ENCODE data around the gene ACOX3. TPM values are rescaled to one million over a fixed set of nuclear protein-coding genes. Genes with fewer than 3 reads are reported as not detected.
A peak's percentile ranks its signal among the peaks of the same experiment; 100 is the strongest.
"Not testable (repeated sequence)": the region's sequence is repeated elsewhere in the genome, so short reads cannot be mapped to it uniquely, and the experiment has no call there.

The ACOX3 gene
- total and polyA plus RNA-seq, 11 donors = 16.9 to 51.6 (median 24.1) TPM

- intact Hi-C loops (cut with DNase I) = no loop called here
- TF ChIP-seq POLR2A (IDR thresholded peaks at IDR 0.05) = no peak
- no peak for TF ChIP-seq CTCF (IDR thresholded peaks at IDR 0.05)
- no peak for DNase-seq
- peak overlapping the region in 5 of 12 donors; percentile 13 to 56 (median 20) for H3K27ac ChIP-seq
- H3K27me3 ChIP-seq = no peaks in the 10 kb centered on the region
- H3K9me3 ChIP-seq = no peaks in the 10 kb centered on the region
- 66 to 78% (median 73%) methylated on average over 8 of the region's 8 CpGs for WGBS, 4 donors
- H3K36me3 ChIP-seq = no peaks in the 10 kb centered on the region
- ATAC-seq = peak in 3 of 4 donors; percentile 5 to 6 (median 6)
- H3K4me3 ChIP-seq = no peak overlapping the region
- H3K4me1 ChIP-seq = peaks cover 0 to 34% (median 23%) of the 10 kb centered on the region in 12 donors
These were observed 88.6 kb downstream of the ACOX3 start for GRCh38 chr4:8351931-8352367.

- H3K4me3 ChIP-seq = no peak overlapping the region
- intact Hi-C loops (cut with DNase I) = no loop called here
- no peaks in the 10 kb centered on the region for H3K9me3 ChIP-seq
- peak overlapping the region in 1 of 12 donors; percentile 56 for H3K27ac ChIP-seq
- H3K27me3 ChIP-seq = no peaks in the 10 kb centered on the region
- no peaks in the 10 kb centered on the region for H3K36me3 ChIP-seq
- ATAC-seq (no peak), DNase-seq (no peak)
- WGBS, 4 donors = 84 to 94% (median 89%) methylated on average over 17 to 19 of the region's 19 CpGs
- H3K4me1 ChIP-seq = peaks cover 0 to 37% (median 20%) of the 10 kb centered on the region in 12 donors
- TF ChIP-seq POLR2A (IDR thresholded peaks at IDR 0.05) (no peak), CTCF (IDR thresholded peaks at IDR 0.05) (no peak)
These were observed 89.6 kb downstream of the ACOX3 start for GRCh38 chr4:8350841-8351461.

DNA sequence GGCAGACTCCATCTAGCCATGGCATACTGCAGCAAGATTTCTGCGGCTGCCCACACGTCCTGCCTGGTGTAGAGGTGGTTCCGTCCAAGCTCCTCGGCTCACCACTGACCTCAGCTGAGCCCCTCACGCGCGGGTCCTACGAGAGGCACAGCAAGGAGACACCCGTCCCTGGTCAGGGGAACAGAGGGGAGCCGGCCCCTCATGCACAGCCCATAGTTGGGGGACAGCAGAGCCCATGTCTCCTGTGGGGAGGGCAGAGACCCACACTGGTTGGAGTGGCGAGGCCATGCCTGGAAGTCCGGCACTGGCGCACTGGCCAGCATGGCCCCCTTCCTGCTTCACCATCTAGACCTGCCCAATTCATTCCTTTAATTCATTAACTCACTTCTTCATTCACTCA is 90.2 kb downstream of the ACOX3 start:
- intact Hi-C loops (cut with DNase I) = no loop called here
- DNase-seq = no peak
- Histone ChIP-seq H3K27me3 (no peaks in the 10 kb centered on the region), H3K36me3 (no peaks in the 10 kb centered on the region), H3K9me3 (no peaks in the 10 kb centered on the region), H3K4me3 (no peak overlapping the region), H3K4me1 (peaks cover 0 to 31% (median 18%) of the 10 kb centered on the region in 12 donors), H3K27ac (no peak overlapping the region)
- ATAC-seq = no peak
- TF ChIP-seq CTCF (IDR thresholded peaks at IDR 0.05) = no peak
- TF ChIP-seq POLR2A (IDR thresholded peaks at IDR 0.05) = no peak
- 92 to 96% (median 94%) methylated on average over 12 to 13 of the region's 13 CpGs for WGBS, 4 donors

DNA sequence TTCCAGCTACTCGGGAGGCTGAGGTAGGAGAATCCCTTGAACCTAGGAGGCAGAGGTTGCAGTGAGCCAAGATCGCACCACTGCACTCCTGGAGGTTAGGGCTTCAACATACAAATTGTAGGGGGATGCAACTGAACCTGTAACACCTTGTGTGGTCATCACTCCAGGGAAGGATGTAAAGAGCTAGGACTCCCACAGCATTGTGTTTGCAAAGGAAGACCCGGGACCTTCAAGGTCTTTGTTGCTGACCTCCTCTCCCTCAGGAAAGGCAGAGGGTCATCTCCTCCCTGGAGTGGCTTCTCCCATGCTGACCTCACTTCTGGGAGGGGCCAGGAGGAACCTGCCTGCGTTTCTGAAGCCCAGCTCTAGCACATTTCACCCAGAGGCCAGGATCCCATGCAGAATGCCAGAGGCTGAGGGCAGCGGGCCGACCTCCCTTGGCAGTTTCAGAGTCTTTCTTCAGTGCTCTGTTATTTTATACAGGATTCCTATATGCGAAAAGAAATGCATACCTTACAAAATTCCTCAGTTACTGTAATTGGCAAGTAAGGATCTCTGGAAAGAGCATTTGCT is 90.8 kb downstream of the ACOX3 start:
- no peak for ATAC-seq
- Histone ChIP-seq H3K27me3 (no peaks in the 10 kb centered on the region), H3K4me3 (no peak overlapping the region), H3K9me3 (no peaks in the 10 kb centered on the region), H3K4me1 (peaks cover 0 to 28% (median 16%) of the 10 kb centered on the region in 12 donors), H3K36me3 (no peaks in the 10 kb centered on the region), H3K27ac (no peak overlapping the region)
- 82 to 86% (median 84%) methylated on average over 7 of the region's 7 CpGs for WGBS, 4 donors
- peak in 1 of 5 donors; percentile 11 for DNase-seq
- TF ChIP-seq POLR2A (IDR thresholded peaks at IDR 0.05) = no peak
- TF ChIP-seq CTCF (IDR thresholded peaks at IDR 0.05) = no peak
- intact Hi-C loops (cut with DNase I) = loop anchor here in 1 of 10 donors (10.0 kb wide), 1 partner anchor 45 kb away; no protein-coding TSS in a partner anchor

DNA sequence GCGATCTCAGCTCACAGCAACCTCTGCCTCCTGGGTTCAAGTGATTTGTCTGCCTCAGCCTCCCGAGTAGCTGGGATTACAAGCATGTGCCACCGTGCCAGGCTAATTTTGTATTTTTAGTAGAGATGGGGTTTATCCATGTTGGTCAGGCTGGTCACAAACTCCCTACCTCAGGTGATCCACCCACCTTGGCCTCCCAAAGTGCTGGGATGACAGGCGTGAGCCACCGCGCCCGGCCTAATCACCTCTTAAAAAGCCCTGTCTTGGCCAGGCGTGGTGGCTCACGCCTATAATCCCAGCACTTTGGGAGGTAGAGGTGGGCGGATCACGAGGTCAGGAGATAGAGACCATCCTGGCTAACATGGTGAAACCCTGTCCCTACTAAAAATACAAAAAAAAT is 91.3 kb downstream of the ACOX3 start:
- H3K27me3 ChIP-seq, H3K27ac ChIP-seq, H3K4me3 ChIP-seq, H3K36me3 ChIP-seq, H3K9me3 ChIP-seq, ATAC-seq: not testable (repeated sequence)
- intact Hi-C loops (cut with DNase I) = loop anchor here in 1 of 10 donors (10.0 kb wide), 1 partner anchor 46 kb away; no protein-coding TSS in a partner anchor
- DNase-seq = peak in 1 of 5 donors; percentile 10
- peaks cover 0 to 28% (median 18%) of the 10 kb centered on the region in 12 donors for H3K4me1 ChIP-seq
- WGBS, 4 donors = 94 to 97% (median 96%) methylated on average over 11 of the region's 11 CpGs
